Central memory CD8-positive, alpha-beta T cell (primary cell): Measurements from ENCODE around the gene PDLIM4.

Source experiments
- ATAC-seq: fragments of 150-1000 bp; cut with Tn5 transposase; replicated peaks from 2 replicates; pipeline ENCODE4 v1.10.0; 2022; ENCODE audit warnings: mild to moderate bottlenecking, moderate FRiP score, moderate number of reproducible peaks; ENCODE audit not compliant: poor library complexity, severe bottlenecking; ENCODE audit errors: extremely low read depth
- DNase-seq, 2 donors: peaks; one replicate each; pipeline ENCODE4 v3.0.0; 2021; ENCODE audit warnings: low spot score in 2 of 2
- H3K27ac Mint-ChIP-seq: one replicate; pipeline ENCODE4 v1.8.0; 2022; ENCODE audit warnings: low read depth, mild to moderate bottlenecking, moderate library complexity, mixed read lengths
- H3K27me3 Mint-ChIP-seq: one replicate; pipeline ENCODE4 v1.8.0; 2022; ENCODE audit warnings: mixed read lengths
- H3K36me3 Mint-ChIP-seq: one replicate; pipeline ENCODE4 v1.8.0; 2022; ENCODE audit warnings: mild to moderate bottlenecking, moderate library complexity, mixed read lengths; ENCODE audit not compliant: insufficient read depth
- H3K4me1 Mint-ChIP-seq: one replicate; pipeline ENCODE4 v1.8.0; 2022; ENCODE audit warnings: mixed read lengths
- H3K4me3 Mint-ChIP-seq: one replicate; pipeline ENCODE4 v1.8.0; 2022; ENCODE audit warnings: mild to moderate bottlenecking, moderate library complexity, mixed read lengths
- H3K9me3 Mint-ChIP-seq: one replicate; pipeline ENCODE4 v1.8.0; 2022; ENCODE audit warnings: mixed read lengths

PDLIM4 gene

DNA sequence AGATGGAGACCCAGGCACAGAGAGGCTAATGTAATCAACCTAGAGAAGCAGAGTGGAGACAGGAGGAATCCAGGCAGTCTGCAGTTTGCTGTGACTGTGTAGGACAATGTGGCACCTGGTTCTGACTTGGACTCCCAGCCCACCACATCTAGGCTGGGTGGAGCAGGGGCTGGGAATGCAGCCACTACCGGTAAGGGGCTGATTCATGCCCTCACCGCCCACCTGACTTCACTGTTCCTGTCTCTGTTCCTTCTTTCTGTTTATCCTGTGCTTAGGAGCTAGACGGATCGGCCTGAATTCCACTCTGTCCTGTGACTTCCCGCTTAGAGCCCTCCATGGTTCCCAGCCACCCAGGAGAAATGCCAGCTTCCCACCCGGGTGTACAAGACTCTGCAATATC, 2.6 kb downstream of the PDLIM4 start:
- H3K4me3 Mint-ChIP-seq: no peak overlapping the region
- no peak overlapping the region for H3K27ac Mint-ChIP-seq
- no peaks in the 10 kb centered on the region for H3K36me3 Mint-ChIP-seq
- peaks cover 30% of the 10 kb centered on the region for H3K27me3 Mint-ChIP-seq
- DNase-seq (no peak), ATAC-seq (no peak)
- no peaks in the 10 kb centered on the region for H3K4me1 Mint-ChIP-seq
- H3K9me3 Mint-ChIP-seq: no peaks in the 10 kb centered on the region

- no peak for DNase-seq
- Mint-ChIP-seq H3K27ac (no peak overlapping the region), H3K27me3 (peaks cover 21% of the 10 kb centered on the region), H3K9me3 (no peaks in the 10 kb centered on the region), H3K4me1 (no peaks in the 10 kb centered on the region), H3K4me3 (no peak overlapping the region), H3K36me3 (no peaks in the 10 kb centered on the region)
- ATAC-seq: no peak
These were observed 3.4 kb downstream of the PDLIM4 start for GRCh38 chr5:132260714-132261551.

DNA sequence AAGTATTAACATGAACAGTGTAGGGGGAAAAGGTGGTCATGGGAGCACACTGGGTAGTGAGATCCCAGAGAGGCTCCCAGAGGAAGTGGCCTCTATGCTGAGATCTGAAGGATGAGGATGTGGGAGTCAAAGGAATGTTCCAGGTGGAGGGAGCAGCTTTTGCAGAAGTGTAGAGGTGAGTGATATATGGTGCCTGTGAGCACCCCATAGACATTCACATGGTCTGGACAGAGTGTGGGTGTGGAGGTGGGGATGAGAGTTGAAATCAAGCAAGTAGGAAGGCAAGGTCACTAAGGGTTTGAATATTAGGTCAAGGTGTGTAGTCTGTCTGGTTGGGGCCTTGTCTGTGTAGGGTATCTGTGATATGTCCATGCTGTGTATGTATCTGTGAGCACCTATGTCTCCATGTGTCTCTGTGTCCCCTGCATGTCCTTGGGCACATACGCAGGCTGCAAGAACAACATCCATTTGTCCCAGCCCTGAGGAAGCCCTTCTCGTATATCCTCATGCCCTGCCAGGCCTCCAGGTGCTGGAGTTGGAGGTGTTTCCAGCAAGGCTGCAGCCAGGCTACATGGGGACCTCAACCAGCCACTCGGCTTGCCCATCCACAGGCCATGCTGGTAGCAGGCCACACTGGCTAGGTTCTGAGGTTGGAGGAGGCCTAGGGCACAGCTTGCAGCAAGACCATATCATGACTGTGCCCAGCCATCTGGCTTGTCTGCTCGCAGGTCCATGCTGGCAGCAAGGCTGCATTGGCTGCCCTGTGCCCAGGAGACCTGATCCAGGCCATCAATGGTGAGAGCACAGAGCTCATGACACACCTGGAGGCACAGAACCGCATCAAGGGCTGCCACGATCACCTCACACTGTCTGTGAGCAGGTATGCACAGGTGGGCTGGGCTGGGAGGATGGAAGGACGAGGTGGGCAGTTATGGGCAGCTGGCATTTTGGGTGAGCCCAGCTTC, 4.7 kb downstream of the PDLIM4 start:
- DNase-seq (no peak), ATAC-seq (no peak)
- Mint-ChIP-seq H3K4me1 (no peaks in the 10 kb centered on the region), H3K4me3 (no peak overlapping the region), H3K27ac (no peak overlapping the region), H3K36me3 (no peaks in the 10 kb centered on the region), H3K27me3 (peaks cover 9% of the 10 kb centered on the region), H3K9me3 (no peaks in the 10 kb centered on the region)

GRCh38 chr5:132262882-132263547, 5.5 kb downstream of the PDLIM4 start:
- H3K4me3 Mint-ChIP-seq: no peak overlapping the region

GRCh38 chr5:132263548-132264261, 6.2 kb downstream of the PDLIM4 start:
- no peak for ATAC-seq

More at GRCh38 chr5:132262882-132263547, 5.5 kb downstream of the PDLIM4 start:
- no peak for ATAC-seq
- Mint-ChIP-seq H3K27me3 (peaks cover 7% of the 10 kb centered on the region), H3K4me1 (no peaks in the 10 kb centered on the region), H3K9me3 (no peaks in the 10 kb centered on the region), H3K36me3 (no peaks in the 10 kb centered on the region), H3K27ac (no peak overlapping the region)
- no peak for DNase-seq

DNA sequence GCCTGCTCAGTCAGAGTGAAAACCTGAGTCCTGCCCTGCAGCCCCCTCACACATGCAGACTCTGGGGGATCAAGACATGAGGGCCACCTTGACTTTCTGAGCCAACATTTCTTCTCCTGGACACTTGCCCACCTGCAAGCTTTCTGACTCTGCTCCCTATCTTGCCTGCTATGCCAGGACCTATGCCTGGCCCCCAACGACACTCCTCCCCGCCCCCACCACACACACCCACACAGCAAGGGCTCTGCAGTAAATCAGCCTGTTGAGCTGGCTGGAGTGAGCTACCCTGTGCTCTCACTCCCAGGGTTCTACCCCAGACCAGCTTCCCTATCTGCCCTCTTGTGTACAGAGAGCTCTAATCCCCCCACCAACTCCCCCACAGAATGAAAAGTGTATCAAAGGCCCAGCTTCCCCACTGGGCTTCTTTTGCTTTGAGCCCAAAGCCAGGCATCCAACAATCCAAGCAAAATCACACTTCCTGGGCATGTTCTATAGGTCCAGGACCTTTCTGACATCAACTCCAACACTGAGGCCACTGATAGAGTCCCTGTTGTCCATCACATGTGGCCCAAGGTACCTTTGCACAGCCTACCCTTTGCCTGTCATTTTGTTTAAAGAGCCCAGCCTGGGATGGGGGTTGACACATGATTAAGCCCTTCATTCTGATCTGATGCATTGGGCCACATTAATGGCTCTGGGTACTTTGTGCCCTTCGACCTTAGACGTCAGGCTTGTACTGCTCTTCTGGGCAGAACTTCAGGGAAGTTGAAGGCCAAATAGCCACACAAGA, 7.2 kb downstream of the PDLIM4 start:
- no peaks in the 10 kb centered on the region for H3K4me1 Mint-ChIP-seq
- H3K9me3 Mint-ChIP-seq: no peaks in the 10 kb centered on the region
- no peak overlapping the region for H3K4me3 Mint-ChIP-seq
- no peaks in the 10 kb centered on the region for H3K36me3 Mint-ChIP-seq
- no peak for DNase-seq
- H3K27ac Mint-ChIP-seq: no peak overlapping the region
- ATAC-seq: no peak
- H3K27me3 Mint-ChIP-seq: no peaks in the 10 kb centered on the region

More at GRCh38 chr5:132263548-132264261, 6.2 kb downstream of the PDLIM4 start:
- Mint-ChIP-seq H3K4me1 (no peaks in the 10 kb centered on the region), H3K4me3 (no peak overlapping the region), H3K27me3 (peaks cover under 1% of the 10 kb centered on the region), H3K9me3 (no peaks in the 10 kb centered on the region), H3K36me3 (no peaks in the 10 kb centered on the region), H3K27ac (no peak overlapping the region)
- no peak for DNase-seq

- H3K27ac Mint-ChIP-seq: no peak overlapping the region
- H3K27me3 Mint-ChIP-seq: no peaks in the 10 kb centered on the region
- H3K4me1 Mint-ChIP-seq: no peaks in the 10 kb centered on the region
- H3K4me3 Mint-ChIP-seq: no peak overlapping the region
- H3K9me3 Mint-ChIP-seq: no peaks in the 10 kb centered on the region
- no peaks in the 10 kb centered on the region for H3K36me3 Mint-ChIP-seq
- no peak for ATAC-seq
- DNase-seq: no peak
These were observed 8.0 kb downstream of the PDLIM4 start for GRCh38 chr5:132265336-132266030.

GRCh38 chr5:132266031-132266835, 8.7 kb downstream of the PDLIM4 start:
- H3K27ac Mint-ChIP-seq: no peak overlapping the region
- no peaks in the 10 kb centered on the region for H3K27me3 Mint-ChIP-seq
- no peak overlapping the region for H3K4me3 Mint-ChIP-seq
- H3K9me3 Mint-ChIP-seq: no peaks in the 10 kb centered on the region
- H3K4me1 Mint-ChIP-seq: peaks cover 7% of the 10 kb centered on the region
- ATAC-seq: no peak
- no peak for DNase-seq
- no peaks in the 10 kb centered on the region for H3K36me3 Mint-ChIP-seq

DNA sequence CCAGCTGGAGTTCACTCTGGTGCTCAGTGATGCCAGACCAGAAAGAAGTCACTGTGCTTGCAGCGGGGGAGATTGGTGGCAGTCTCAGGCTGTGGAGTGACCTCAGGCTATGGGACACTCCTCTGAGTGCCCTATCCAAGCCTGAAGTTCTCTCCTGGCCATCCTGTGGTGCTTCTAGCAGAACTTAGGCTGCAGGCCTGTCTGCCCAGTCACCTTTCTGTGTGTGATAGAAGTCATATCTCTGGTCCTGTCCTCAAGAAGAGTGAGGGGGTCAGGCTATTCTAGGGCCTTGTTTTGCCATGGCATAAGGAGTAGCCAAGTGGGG, 9.3 kb downstream of the PDLIM4 start:
- H3K9me3 Mint-ChIP-seq: no peaks in the 10 kb centered on the region
- ATAC-seq (no peak), DNase-seq (no peak)
- H3K4me3 Mint-ChIP-seq: no peak overlapping the region
- no peaks in the 10 kb centered on the region for H3K36me3 Mint-ChIP-seq
- H3K4me1 Mint-ChIP-seq: peaks cover 9% of the 10 kb centered on the region
- no peaks in the 10 kb centered on the region for H3K27me3 Mint-ChIP-seq
- H3K27ac Mint-ChIP-seq: no peak overlapping the region

DNA sequence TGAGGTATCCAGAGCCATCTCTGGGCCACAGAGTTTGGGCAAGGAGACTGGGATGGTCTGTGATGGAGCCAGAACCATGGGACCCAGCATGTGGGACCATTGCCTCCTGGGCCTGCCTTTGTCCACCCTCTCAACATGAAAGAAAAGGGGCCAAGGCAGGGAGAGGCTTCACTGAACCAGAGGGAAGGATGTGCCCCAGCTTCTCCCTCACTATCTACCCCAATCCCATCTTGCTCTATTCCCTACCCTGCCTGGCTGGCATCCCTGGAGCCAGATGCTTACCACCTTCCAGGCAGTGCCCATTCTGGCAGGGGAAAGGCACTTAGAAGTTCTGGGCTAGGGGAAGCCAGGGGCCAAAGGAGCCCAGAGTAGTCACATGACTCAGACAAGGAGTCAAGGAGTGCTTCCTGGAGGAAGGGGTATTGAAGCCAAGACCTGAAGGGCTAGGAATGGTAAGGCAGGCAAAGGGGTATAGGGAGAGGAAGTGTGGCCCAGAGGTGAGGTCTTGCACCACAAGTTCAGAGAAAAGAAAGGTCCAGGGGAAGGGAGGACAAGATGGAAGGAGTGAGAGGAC, 9.8 kb downstream of the PDLIM4 start:
- Mint-ChIP-seq H3K27me3 (peaks cover 4% of the 10 kb centered on the region), H3K4me1 (peaks cover 11% of the 10 kb centered on the region), H3K9me3 (no peaks in the 10 kb centered on the region), H3K4me3 (no peak overlapping the region), H3K27ac (peak overlapping the region; percentile 71), H3K36me3 (no peaks in the 10 kb centered on the region)
- ATAC-seq: no peak
- DNase-seq: no peak
